ENCODE measurements around the gene TRAPPC8.
"Not testable (repeated sequence)": the region's sequence is repeated elsewhere in the genome, so short reads cannot be mapped to it uniquely, and the experiment has no call there.

- TF ChIP-seq CTCF (IDR thresholded peaks at IDR 0.05; ENCODE audit: insufficient read depth, low read length); GABPA (IDR thresholded peaks at IDR 0.05; ENCODE audit: low read depth); REST (IDR thresholded peaks at IDR 0.05; ENCODE audit: insufficient replicate concordance, low read depth); POLR2AphosphoS5 (IDR thresholded peaks at IDR 0.05; ENCODE audit: low read depth): not testable (repeated sequence)
Observed at GRCh38 chr18:31919366-31919765, 23.6 kb downstream of the TRAPPC8 start.
